Measurements from ENCODE around the gene MYL10. TPM values are rescaled to one million over a fixed set of nuclear protein-coding genes. Genes with fewer than 3 reads are reported as not detected.

Gene MYL10
- total and polyA plus RNA-seq, 10 of the 15 experiments (the other 5 are each of a cell fraction or from before 2014, with no cell fraction given) = not detected

GRCh38 chr7:101593556-101593955, 35.5 kb downstream of the MYL10 start:
- Histone ChIP-seq H3K4me2 (ENCODE audit: control insufficient read depth, insufficient read depth) (no peak overlapping the region), H3K4me3 (no peak overlapping the region), H3K9ac (ENCODE audit: control insufficient read depth, insufficient read depth, low read length) (no peak overlapping the region), H4K20me1 (ENCODE audit: control insufficient read depth, insufficient read depth) (no peaks in the 10 kb centered on the region), H3K9me3 (replicated peaks; ENCODE audit: control insufficient read depth, insufficient read depth, low read length) (no peaks in the 10 kb centered on the region), H3K27ac (ENCODE audit: control insufficient read depth, insufficient read depth) (no peak overlapping the region), H2AFZ (ENCODE audit: control insufficient read depth, low read depth, low read length) (no peak overlapping the region), H3K4me1 (ENCODE audit: control insufficient read depth, insufficient read depth, low read length) (no peaks in the 10 kb centered on the region), H3K27me3 (replicated peaks in 1 of 2; ENCODE audit: control insufficient read depth in 2 of 2, insufficient read depth in 2 of 2, low read length in 1 of 2) (no peaks in the 10 kb centered on the region), H3K79me2 (ENCODE audit: control insufficient read depth, insufficient read depth, low read length) (no peaks in the 10 kb centered on the region), H3K36me3 (ENCODE audit: control insufficient read depth in 2 of 2, insufficient read depth in 2 of 2, low read length in 1 of 2) (no peaks in the 10 kb centered on the region)
- BruUV-seq (replicated peaks) = no TSS peak
- ChIA-PET CTCF (interaction anchor here (1.2 to 1.6 kb wide), 2 partner anchors 9 to 10 kb away, joined by 3 to 4 read pairs; no protein-coding TSS in a partner anchor), RAD21 (ENCODE audit: unreplicated experiment) (no interaction called here), POLR2A (no interaction called here), SMC1A (ENCODE audit: uncharacterized antibody, unreplicated experiment) (no interaction called here)
- no peak for TF ChIP-seq POLR2AphosphoS2 (IDR thresholded peaks at IDR 0.05; ENCODE audit: low read depth, low read length)
- TF ChIP-seq, protein P1, sequence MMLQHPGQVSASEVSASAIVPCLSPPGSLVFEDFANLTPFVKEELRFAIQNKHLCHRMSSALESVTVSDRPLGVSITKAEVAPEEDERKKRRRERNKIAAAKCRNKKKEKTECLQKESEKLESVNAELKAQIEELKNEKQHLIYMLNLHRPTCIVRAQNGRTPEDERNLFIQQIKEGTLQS (IDR thresholded peaks at IDR 0.05; ENCODE audit: borderline replicate concordance, extremely low read depth, low read depth, low read length) = no peak
- no peak for TF ChIP-seq ZNF592 (IDR thresholded peaks at IDR 0.05)
- no peak for TF ChIP-seq CBX5 (IDR thresholded peaks at IDR 0.05; ENCODE audit: low read depth)
- TF ChIP-seq BRCA1 (IDR thresholded peaks at IDR 0.05; ENCODE audit: low read depth, low read length) = no peak
- TF ChIP-seq CHD2 (IDR thresholded peaks at IDR 0.05; ENCODE audit: borderline replicate concordance, low read depth, low read length) = no peak
- no peak for TF ChIP-seq ZZZ3 (IDR thresholded peaks at IDR 0.05; ENCODE audit: control insufficient read depth, insufficient read length, low read depth)
- TF ChIP-seq SIX5 (IDR thresholded peaks at IDR 0.05; ENCODE audit: low read depth, low read length, severe bottlenecking) = no peak
- no peak for TF ChIP-seq ZNF622 (IDR thresholded peaks at IDR 0.05)
- no peak for TF ChIP-seq SREBF1 (IDR thresholded peaks at IDR 0.05; ENCODE audit: low read length)
- no peak for ATAC-seq
- 37% methylated on average over 6 of the region's 6 CpGs for WGBS (ENCODE audit: insufficient coverage, insufficient replicate concordance, low lambda C conversion rate, missing lambda C conversion rate)
- in situ Hi-C loops (cut with MboI) = no loop called here
- no peak for DNase-seq (ENCODE audit: low read depth, low spot score)
- no peak for FAIRE-seq
- intact Hi-C loops (cut with micrococcal nuclease; ENCODE audit: unreplicated experiment) = no loop called here
